GM21526 (cell line): Measurements from ENCODE around the gene DPP9.
A peak's percentile ranks its signal among the peaks of the same experiment; 100 is the strongest.
"Not testable (repeated sequence)": the region's sequence is repeated elsewhere in the genome, so short reads cannot be mapped to it uniquely, and the experiment has no call there.

Experiments
- ATAC-seq: cut with Tn5 transposase; IDR thresholded peaks from one replicate; pipeline ENCODE4 v1.9.1; 2021; ENCODE audit warnings: moderate library complexity; ENCODE audit not compliant: unreplicated experiment, low FRiP score

The DPP9 gene

GRCh38 chr19:4742723-4743646, 19.3 kb upstream of the DPP9 start:
- no peak for ATAC-seq

GRCh38 chr19:4740092-4740491, 16.4 kb upstream of the DPP9 start:
- ATAC-seq: no peak

- no peak for ATAC-seq
These were observed 15.1 kb upstream of the DPP9 start for GRCh38 chr19:4738734-4739133.

- ATAC-seq: no peak
These were observed 14.4 kb upstream of the DPP9 start for GRCh38 chr19:4737955-4738600.

- ATAC-seq: no peak
These were observed 10.2 kb upstream of the DPP9 start for GRCh38 chr19:4733755-4734345.

GRCh38 chr19:4732680-4733114, 9.1 kb upstream of the DPP9 start:
- no peak for ATAC-seq

GRCh38 chr19:4730740-4731171, 7.1 kb upstream of the DPP9 start:
- no peak for ATAC-seq

GRCh38 chr19:4728871-4729270, 5.2 kb upstream of the DPP9 start:
- ATAC-seq: no peak

- ATAC-seq: peak; percentile 19
These were observed 709 bp downstream of the DPP9 start for GRCh38 chr19:4722671-4723594.

GRCh38 chr19:4721196-4721595, 2.4 kb downstream of the DPP9 start:
- ATAC-seq: no peak

GRCh38 chr19:4720037-4720700, 3.5 kb downstream of the DPP9 start:
- ATAC-seq: no peak

- no peak for ATAC-seq
These were observed 4.2 kb downstream of the DPP9 start for GRCh38 chr19:4719499-4719866.

- ATAC-seq: no peak
These were observed 5.5 kb downstream of the DPP9 start for GRCh38 chr19:4717966-4718701.

- no peak for ATAC-seq
These were observed 6.3 kb downstream of the DPP9 start for GRCh38 chr19:4717191-4717965.

- no peak for ATAC-seq
These were observed 8.0 kb downstream of the DPP9 start for GRCh38 chr19:4715529-4716221.

GRCh38 chr19:4715178-4715528, 8.5 kb downstream of the DPP9 start:
- ATAC-seq: not testable (repeated sequence)

- no peak for ATAC-seq
These were observed 9.6 kb downstream of the DPP9 start for GRCh38 chr19:4714016-4714415.

- ATAC-seq: no peak
These were observed 10.2 kb downstream of the DPP9 start for GRCh38 chr19:4713384-4713951.
